UCSD-AML1 (cell line): ENCODE results near the gene ACTG1.

Experiments used
- DNase-seq: peaks from one replicate; lab custom pipeline; 2025; ENCODE audit not compliant: unreplicated experiment; lab: John Stamatoyannopoulos, UW

Gene ACTG1

DNA sequence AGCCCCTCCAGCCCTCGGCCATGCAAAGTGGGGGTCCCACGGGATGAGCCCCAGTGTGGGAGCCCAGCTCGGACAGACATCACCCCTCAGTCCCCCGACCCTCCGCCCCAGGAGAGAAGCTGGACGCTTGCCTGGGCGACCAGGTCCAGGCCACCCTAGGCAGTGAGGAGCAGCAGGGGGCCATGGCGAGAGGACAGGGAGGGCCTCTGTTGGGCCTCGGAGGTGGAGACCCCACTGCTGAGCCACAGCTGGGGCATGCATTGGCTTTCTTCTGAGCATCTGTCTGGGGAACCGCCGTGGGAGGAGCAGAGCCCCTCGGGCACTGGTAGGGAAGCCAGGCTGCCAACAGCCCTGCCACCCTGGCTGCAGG is 13.0 kb downstream of the ACTG1 start:
- no peak for DNase-seq

GRCh38 chr17:81498953-81499600 is 13.5 kb downstream of the ACTG1 start:
- no peak for DNase-seq

GRCh38 chr17:81494626-81495377 is 17.8 kb downstream of the ACTG1 start:
- DNase-seq: no peak

DNA sequence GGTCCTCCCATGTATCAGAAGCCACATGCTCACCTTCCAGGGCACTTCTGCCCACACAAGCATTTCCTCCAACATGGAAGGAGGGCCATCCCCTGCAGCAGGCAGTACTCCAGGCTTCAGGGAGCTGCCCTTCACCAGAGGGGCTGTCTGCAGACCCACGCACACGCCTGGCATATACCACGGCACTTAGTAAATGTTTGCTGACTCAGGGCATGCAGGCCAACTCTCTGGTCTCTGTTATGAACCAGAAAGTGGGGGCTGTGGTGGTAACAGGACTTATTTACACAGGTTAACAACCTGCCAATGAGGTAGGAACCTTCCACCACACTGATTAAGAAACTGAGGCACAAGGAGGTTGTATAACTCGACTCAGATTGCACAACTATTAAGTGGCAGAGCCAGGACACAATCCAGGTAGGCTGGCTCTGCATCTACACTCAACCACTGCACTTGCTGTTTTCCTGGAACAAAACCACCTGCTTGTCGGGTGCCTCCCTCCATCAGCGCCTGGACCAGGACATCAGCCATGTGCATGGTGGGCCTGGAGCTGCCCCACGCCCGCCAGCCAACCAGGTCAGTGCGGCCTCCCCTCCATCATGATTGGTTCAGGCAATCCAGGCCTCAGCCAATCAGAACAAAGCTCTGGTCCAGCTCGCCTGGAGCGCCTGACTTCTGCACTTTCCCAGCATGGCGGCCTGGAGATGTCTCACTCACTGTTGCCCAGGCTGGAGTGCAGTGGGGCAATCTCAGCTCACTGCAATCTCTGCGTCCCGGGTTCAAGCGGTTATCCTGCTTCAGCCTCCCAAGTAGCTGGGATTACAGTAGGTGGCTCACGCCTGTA is 19.2 kb downstream of the ACTG1 start:
- DNase-seq: no peak

DNA sequence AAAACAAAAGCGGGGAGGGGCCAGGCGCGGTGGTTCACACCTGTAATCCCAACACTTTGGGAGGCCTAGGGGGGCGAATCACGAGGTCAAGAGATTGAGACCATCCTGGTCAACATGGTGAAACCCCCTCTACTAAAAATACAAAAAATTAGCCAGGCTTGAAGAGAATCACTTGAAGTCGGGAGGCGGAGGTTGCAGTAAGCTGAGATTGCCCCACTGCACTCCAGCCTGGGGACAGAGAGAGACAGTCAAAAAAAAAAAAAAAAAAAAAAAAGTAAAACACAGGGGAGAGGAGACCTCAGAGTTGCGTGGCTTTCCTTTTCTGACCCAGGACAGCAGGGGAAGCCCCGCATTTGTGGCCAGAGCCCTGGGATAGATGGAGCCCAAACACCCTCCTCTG is 19.9 kb downstream of the ACTG1 start:
- DNase-seq: no peak

DNA sequence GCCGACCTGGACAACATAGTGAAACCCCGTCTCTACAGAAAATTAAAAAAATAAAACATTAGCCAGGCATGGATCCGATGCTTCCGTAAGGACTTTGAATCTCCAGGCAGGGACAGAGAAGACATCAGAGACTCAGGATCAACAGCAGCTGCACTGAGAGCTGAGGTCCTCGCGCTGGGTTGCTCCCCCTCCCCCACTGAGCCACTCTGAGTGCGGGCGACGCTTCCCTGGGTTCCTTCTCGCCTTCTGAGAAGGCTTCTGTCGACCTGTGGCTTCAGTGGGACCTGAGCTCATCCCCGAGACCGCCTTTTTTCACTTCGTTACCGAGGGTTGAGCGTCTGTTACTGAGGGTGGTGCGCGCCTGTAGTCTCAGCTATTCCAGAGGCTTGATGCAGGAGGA is 20.4 kb downstream of the ACTG1 start:
- DNase-seq: no peak

DNA sequence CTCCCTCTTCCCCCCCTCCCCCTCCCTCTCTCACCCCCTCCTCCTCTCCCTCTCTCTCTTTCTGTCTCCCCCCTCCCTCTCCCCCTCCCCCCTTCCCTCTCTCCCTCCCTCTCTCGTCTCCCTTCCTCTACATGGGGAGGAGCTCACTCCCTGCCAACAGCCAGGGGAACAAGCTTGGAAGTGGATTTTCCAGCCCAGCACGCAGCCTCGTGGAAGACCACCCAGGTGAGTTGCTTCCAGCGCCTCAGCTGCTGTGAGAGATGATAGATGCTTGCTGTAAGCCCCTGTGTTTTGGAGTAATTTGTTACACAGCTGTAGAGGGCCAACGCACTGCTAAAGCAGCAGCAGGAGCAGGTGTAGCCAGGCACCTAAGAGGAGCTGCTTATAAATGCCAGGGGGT is 20.8 kb downstream of the ACTG1 start:
- no peak for DNase-seq

GRCh38 chr17:81491181-81491581 is 21.4 kb downstream of the ACTG1 start:
- no peak for DNase-seq

DNA sequence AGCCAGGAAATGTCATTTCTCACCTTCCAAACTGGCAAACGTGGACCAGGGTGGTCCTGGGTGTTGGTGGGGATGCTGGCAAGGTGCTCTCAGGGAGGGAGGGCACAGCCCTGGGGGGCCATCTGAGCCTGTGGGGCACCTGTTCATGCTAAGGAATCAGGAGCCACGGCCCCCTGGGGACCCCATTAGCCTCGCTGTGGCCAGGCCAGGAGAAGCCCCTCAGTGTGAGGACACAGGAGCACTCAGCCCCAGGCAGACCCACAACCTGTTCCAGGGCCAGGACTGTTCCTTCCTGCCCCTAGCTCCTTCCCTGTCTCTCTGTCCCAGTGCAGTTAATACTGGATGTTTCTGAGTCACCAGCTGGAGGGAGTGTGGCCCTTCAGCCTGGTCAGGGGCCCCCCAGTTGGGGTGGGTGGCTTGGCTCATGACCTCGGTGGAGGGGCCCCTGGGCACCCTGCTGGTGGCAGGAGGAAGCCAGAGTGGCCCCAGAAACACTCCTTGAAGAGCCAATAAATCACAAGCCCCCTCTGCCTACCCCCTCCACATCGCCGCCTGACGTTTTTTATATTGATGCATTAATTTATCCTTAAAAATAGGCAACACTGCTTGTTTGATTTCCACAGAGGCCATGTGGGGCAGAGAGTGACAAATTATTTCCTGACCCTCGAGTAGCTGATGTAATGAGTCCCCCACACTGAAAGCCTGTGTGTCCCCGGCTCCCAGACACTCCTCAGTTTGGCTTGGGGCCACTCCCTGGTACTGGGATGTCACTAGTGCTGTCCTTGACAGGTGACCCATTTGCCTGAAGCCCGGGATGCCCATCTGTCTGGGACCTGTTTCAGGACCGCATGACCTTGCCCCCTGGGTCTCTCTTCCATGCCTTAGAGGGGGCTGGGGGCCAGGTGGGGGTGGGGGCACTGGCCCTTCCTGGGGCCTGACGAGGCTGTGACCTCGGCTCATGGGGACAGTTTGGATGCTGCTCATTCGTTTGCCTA is 22.3 kb downstream of the ACTG1 start:
- DNase-seq: no peak

DNA sequence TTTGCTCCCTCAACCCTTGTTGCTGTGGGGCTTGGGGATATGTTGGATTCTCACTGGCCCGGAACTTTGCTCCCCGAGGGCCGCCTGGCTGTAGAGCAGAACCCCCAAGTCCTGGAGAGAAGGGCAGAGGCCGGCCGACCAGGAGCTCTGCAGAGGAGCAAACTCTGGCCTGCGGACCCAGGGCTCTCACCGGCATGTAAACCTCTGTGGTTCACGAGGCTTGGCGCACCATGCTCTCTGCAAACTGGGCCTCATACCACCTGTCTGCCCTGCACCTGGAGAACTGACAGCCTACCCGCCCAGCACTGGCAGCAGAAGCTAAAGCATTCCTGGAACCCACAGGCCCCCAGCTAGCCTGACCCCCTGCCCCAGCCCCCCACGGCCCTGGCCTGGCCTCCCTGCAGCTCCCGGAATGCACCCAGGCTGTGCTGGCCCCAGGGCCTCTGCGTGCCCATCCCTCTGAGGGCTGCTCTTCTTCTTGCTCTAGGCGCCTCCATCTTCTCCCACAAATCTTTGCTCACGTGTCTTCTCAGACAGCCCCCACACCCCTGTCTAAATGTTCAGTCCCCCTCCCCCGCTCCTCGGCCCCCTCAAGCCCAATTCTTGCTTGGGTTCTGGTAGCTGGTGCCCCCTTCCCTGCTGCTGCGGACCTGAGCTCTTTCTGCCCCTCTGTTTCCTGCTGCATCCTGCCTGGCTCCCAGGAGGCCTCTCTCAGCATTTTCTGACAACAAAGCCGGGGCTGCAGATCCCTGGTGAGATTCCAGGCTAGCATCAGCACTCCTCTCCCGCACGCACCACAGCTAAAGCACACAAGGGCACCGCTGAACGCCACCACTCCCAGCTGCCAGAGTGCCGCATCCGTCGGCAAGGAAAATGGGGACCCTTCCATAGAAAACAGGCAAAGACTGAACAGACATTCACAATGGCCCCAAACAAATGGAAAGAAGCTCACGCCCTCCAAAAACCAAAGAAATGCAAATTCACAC is 23.3 kb downstream of the ACTG1 start:
- no peak for DNase-seq

GRCh38 chr17:81488276-81488860 is 24.2 kb downstream of the ACTG1 start:
- no peak for DNase-seq

- DNase-seq: peak; percentile 83
Measured at GRCh38 chr17:81487487-81488275, 24.9 kb downstream of the ACTG1 start.

DNA sequence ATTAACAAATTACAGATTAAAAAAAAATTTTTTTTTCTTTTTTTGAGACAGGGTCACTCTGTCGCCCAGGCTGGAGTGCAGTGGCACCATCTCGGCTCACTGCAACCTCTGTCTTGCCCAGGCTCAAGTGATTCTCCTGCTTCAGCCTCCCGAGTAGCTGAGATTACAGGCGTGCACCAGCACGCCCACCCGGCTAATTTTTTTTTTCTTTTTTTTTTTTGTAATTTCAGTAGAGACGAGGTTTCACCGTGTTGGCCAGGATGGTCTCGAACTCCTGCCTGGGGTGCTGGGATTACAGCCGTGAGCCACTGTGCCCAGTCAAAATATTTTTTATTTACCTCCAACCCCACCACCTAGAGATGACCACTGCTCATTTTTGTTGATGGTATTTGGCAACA is 25.5 kb downstream of the ACTG1 start:
- no peak for DNase-seq

- DNase-seq: no peak
Measured at GRCh38 chr17:81486199-81486810, 26.3 kb downstream of the ACTG1 start.

- peak; percentile 87 for DNase-seq
Measured at GRCh38 chr17:81484195-81484979, 28.2 kb downstream of the ACTG1 start.

DNA sequence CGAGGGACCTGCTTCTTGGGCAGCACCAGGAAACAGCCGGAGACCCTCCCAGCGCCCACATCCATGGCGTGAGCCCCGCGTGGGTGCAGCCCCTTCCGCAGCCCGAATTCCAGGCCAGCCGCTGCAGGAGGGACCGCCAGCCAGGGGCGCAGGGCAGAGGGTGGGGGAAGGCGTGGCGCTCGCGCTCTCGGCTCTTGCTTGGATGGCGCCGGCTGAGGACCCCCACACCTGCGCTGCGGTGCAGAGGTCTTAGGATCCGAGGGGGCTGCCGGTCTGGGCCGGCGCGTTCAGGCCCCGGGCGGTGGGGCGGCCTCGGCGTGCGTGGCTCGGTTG is 28.8 kb downstream of the ACTG1 start:
- no peak for DNase-seq

DNA sequence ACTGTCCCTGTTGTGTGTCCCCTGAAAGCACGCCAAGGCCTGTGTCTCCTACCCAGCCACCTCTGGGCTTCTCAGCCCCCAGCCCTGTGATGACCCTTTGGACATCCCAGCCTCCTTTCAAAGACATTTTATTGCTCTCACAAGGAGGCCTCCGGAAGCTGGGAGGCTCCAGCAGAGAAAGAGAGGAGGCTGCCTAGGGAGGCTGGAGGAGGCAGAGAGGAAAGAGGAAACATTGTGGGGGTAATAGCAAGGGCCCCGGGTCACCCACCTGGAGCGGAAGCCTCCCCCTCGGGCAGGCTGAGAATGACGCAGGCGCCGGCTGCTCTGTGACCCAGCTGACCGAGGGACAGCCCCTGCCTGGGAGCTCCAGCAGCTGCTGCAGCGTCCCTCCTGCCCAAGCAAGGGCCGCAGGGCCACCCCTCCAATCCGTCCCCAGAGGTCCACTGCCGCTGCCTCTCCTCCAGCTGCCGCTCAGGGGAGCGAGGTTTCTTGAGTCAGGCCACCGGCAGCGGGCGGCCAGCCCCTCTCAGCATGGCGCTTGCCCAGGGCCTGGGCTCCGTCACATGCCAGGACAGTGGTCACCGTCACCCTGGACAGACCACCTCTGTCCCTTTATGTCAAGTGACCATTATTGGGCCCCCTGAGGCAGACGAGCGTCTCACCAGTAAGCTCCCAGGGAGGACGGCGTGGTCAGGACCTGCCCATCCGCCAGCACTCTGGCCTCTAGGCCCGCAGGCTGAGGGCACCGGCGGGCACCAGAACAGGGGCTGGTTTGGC is 29.3 kb downstream of the ACTG1 start:
- DNase-seq: peak; percentile 75
